ENCODE data around the gene ABHD6. TPM values are rescaled to one million over a fixed set of nuclear protein-coding genes. Genes with fewer than 3 reads are reported as not detected.

ABHD6 gene
- total and polyA plus RNA-seq, 9 of the 15 experiments (the other 6 are each of a cell fraction or from before 2014, with no cell fraction given) = 0.53 to 3.6 (median 2.5) TPM

GRCh38 chr3:58332575-58333188 is 95.1 kb downstream of the ABHD6 start, which contains the start of gene PXK (continued):
- TF ChIP-seq ZNF609 (CRISPR knock-in tag; IDR thresholded peaks at IDR 0.05; ENCODE audit: borderline replicate concordance) = no peak
- TF ChIP-seq EP300 (IDR thresholded peaks at IDR 0.05; ENCODE audit: low read length) = no peak
- no peak for TF ChIP-seq SETDB1 (IDR thresholded peaks at IDR 0.05; ENCODE audit: low read length)
- peak; percentile 95; the same call in 1 of the 2 replicates for TF ChIP-seq ZNF408 (CRISPR knock-in tag; IDR thresholded peaks at IDR 0.05; ENCODE audit: low read depth)
- no peak for TF ChIP-seq TSHZ1 (CRISPR knock-in tag; IDR thresholded peaks at IDR 0.05)
- no peak for TF ChIP-seq PRPF4 (IDR thresholded peaks at IDR 0.05; ENCODE audit: insufficient read depth, low read depth, low read length, poor library complexity, severe bottlenecking)
- TF ChIP-seq SMARCE1 (IDR thresholded peaks at IDR 0.05) = no peak
- TF ChIP-seq SMARCC2 (IDR thresholded peaks at IDR 0.05; ENCODE audit: low read depth) = no peak
- TF ChIP-seq CREB1 (IDR thresholded peaks at IDR 0.05) = peak; percentile 52; the same call in 1 of the 2 replicates
- peak; percentile 47; the same call in 1 of the 2 replicates for TF ChIP-seq CREB1 (CRISPR knock-in tag; IDR thresholded peaks at IDR 0.05)
- TF ChIP-seq NCOA6 (IDR thresholded peaks at IDR 0.05) = no peak
- TF ChIP-seq MCM5 (IDR thresholded peaks at IDR 0.05; ENCODE audit: low read depth) = no peak
- no peak for TF ChIP-seq KHSRP (IDR thresholded peaks at IDR 0.05)
- TF ChIP-seq GMEB1 (CRISPR knock-in tag; IDR thresholded peaks at IDR 0.05) = peak; percentile 83
- peak; percentile 54; the same call in 1 of the 2 replicates for TF ChIP-seq L3MBTL2 (IDR thresholded peaks at IDR 0.05)
- TF ChIP-seq USF2 (CRISPR knock-in tag; IDR thresholded peaks at IDR 0.05) = no peak
- no peak for TF ChIP-seq ZNF133 (CRISPR knock-in tag; IDR thresholded peaks at IDR 0.05)

All from K562 (cell line).